COR-L47 (cell line): Measurements from ENCODE around the gene SSNA1.
"Not testable (repeated sequence)": the region's sequence is repeated elsewhere in the genome, so short reads cannot be mapped to it uniquely, and the experiment has no call there.

Experiments
- DNase-seq: peaks from one replicate; lab custom pipeline; 2025; lab: John Stamatoyannopoulos, UW

SSNA1 gene

GRCh38 chr9:137233143-137233980 lies 44.9 kb downstream of the SSNA1 start:
- no peak for DNase-seq

GRCh38 chr9:137234055-137234697 lies 45.7 kb downstream of the SSNA1 start:
- DNase-seq: no peak

DNA sequence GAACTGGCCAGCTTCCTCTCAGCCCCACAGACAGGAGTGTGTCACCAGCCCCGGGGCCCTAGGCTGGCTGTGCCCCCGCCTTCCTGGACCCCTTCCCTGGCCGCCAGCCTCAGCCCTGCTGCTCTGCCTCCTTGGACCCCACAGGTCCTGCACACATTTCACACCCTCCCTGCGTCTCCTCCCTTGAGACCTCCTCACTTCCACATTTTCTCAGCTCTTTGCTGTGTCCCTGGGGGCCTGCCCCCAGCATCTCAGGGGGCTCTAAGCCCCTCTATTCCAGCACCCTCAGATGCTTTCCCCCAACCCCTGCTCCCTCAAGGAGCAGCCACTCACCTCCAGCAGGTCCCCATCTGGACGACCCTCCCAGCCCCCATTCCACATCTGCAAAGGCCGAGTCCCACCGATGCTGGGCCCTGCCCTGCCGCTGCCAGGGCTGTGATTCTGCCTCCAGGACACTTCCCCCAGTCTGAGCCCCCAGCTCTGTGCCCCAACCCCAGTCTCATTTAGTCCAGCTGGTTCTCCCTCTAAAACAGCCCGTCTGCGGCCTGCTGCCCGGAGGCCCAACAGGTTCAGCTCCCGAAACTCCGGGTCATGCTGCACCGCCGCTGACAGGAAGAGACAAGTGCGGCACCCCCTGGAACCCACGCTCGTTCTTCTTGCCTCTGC lies 46.4 kb downstream of the SSNA1 start:
- no peak for DNase-seq

- no peak for DNase-seq
These were observed 47.2 kb downstream of the SSNA1 start for GRCh38 chr9:137235424-137236237.

DNA sequence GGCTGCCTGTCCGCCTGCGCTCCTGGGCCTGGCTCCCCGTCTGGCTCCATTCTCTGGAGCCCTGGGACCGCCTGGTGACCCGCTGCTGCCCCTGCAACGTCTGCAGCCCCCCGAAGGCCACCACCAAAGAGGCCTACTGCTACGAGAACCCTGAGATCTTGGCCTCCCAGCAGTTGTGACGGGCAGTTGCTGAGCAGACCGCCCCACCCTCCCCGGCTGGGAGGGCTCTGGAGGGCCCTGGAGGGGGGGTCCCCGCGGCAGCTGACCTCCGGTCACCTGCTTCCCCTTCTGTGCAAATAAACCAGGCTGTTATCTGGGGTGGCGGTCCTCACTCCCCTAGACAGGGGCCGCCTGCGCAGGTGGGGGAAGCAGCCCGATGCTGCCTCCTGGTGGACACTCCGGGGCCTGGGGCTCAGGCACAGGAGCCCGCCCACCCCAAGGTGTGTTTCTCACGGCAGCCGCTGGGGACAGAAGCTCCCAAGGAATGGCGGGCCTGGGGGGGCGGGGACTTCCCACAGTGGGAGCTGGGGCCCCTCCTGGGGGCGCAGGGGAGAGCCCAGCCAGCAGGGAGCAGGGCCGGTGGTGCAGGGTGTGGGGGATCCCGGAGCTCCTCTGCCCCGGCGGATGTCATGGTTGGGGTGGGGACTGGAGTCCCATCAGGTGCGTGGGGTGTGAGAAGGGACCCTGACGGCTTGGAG lies 47.9 kb downstream of the SSNA1 start:
- peak; percentile 91 for DNase-seq

- DNase-seq: no peak
These were observed 48.5 kb downstream of the SSNA1 start for GRCh38 chr9:137236936-137237421.

DNA sequence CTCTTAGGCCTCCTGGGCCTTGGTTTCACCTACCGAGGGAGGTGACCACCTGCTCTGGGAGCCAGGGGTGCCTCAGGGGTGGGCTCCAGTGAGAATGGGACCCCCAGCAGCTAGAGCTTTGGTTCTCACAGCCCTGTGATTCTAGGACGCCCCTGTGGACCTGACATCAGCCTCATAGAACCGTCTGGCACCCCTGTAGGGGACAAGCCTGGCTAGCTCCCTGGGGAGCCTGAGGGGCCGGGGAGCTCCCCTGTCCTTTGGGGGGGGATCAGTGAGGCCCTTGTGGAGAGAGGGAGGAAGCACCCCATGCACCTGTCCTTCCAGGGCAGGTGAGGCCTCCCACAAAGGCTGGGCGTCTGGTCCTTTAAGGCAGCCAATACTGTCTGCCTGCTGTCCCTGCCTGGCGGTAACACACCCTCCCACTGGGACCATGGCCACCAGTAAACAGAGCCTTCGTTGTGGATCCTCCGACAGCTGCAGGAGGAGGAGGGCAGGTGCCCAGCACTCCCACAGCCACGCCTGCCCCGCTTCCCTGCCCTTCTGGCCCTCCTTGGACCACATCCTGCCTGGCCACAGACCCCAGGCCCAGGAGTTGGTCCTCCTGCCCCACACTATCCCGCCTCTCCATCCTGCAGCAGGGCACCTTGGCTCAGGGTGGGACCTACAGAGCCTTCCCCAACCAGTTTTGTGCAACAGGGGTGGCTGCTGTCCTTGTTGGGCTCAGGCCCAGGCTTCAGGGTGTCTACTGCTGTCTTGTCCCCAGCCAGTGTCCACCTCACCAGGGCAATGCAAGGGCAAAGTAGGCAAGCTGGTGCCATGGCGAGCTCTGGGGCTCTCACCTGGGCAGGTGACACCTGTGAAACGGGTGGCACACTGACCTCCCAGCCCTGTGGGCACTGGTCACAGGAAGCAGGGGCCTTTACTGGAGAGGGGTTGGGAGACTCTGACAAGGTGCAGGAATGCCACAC lies 49.6 kb downstream of the SSNA1 start:
- DNase-seq: peak; percentile 86

- not testable (repeated sequence) for DNase-seq
These were observed 51.2 kb downstream of the SSNA1 start for GRCh38 chr9:137239541-137240200.
